ENCODE data around the gene KRT6A. TPM values are rescaled to one million over a fixed set of nuclear protein-coding genes. Genes with fewer than 3 reads are reported as not detected.

Gene KRT6A
- total and polyA plus RNA-seq, 4 donors, result 0.02 to 0.05 TPM; not detected in 2

GRCh38 chr12:52525661-52526499 is 32.8 kb upstream of the KRT6A start:
- peak; percentile 24 for DNase-seq (ENCODE audit: low spot score)
- H3K27me3 ChIP-seq (ENCODE audit: control insufficient read depth in 4 of 4, insufficient read depth in 4 of 4, low read length in 3 of 4), result no peaks in the 10 kb centered on the region
- no peak overlapping the region for H3K27ac ChIP-seq (ENCODE audit: low read depth in 1 of 2, low read length in 2 of 2)
- no peak overlapping the region for H3K9ac ChIP-seq (ENCODE audit: low read depth in 1 of 2, low read length in 2 of 2)
- TF ChIP-seq GABPA (IDR thresholded peaks at IDR 0.05 in 1 of 2, conservative IDR thresholded peaks at IDR 0.05 in 1 of 2) (no peak), SP1 (IDR thresholded peaks at IDR 0.05) (no peak), HNF4G (IDR thresholded peaks at IDR 0.05) (no peak), RXRA (IDR thresholded peaks at IDR 0.05) (no peak), FOXA1 (IDR thresholded peaks at IDR 0.05) (no peak), FOXA2 (IDR thresholded peaks at IDR 0.05) (no peak), HNF4A (conservative IDR thresholded peaks at IDR 0.05) (no peak), YY1 (IDR thresholded peaks at IDR 0.05) (no peak)
- TF ChIP-seq, protein P1, sequence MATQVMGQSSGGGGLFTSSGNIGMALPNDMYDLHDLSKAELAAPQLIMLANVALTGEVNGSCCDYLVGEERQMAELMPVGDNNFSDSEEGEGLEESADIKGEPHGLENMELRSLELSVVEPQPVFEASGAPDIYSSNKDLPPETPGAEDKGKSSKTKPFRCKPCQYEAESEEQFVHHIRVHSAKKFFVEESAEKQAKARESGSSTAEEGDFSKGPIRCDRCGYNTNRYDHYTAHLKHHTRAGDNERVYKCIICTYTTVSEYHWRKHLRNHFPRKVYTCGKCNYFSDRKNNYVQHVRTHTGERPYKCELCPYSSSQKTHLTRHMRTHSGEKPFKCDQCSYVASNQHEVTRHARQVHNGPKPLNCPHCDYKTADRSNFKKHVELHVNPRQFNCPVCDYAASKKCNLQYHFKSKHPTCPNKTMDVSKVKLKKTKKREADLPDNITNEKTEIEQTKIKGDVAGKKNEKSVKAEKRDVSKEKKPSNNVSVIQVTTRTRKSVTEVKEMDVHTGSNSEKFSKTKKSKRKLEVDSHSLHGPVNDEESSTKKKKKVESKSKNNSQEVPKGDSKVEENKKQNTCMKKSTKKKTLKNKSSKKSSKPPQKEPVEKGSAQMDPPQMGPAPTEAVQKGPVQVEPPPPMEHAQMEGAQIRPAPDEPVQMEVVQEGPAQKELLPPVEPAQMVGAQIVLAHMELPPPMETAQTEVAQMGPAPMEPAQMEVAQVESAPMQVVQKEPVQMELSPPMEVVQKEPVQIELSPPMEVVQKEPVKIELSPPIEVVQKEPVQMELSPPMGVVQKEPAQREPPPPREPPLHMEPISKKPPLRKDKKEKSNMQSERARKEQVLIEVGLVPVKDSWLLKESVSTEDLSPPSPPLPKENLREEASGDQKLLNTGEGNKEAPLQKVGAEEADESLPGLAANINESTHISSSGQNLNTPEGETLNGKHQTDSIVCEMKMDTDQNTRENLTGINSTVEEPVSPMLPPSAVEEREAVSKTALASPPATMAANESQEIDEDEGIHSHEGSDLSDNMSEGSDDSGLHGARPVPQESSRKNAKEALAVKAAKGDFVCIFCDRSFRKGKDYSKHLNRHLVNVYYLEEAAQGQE (IDR thresholded peaks at IDR 0.05), result no peak
- TF ChIP-seq, protein P2, sequence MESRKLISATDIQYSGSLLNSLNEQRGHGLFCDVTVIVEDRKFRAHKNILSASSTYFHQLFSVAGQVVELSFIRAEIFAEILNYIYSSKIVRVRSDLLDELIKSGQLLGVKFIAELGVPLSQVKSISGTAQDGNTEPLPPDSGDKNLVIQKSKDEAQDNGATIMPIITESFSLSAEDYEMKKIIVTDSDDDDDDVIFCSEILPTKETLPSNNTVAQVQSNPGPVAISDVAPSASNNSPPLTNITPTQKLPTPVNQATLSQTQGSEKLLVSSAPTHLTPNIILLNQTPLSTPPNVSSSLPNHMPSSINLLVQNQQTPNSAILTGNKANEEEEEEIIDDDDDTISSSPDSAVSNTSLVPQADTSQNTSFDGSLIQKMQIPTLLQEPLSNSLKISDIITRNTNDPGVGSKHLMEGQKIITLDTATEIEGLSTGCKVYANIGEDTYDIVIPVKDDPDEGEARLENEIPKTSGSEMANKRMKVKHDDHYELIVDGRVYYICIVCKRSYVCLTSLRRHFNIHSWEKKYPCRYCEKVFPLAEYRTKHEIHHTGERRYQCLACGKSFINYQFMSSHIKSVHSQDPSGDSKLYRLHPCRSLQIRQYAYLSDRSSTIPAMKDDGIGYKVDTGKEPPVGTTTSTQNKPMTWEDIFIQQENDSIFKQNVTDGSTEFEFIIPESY (IDR thresholded peaks at IDR 0.05), result no peak
- H3K9me3 ChIP-seq (ENCODE audit: control insufficient read depth in 4 of 4, low read length in 3 of 4), result no peaks in the 10 kb centered on the region
- H3K4me3 ChIP-seq (ENCODE audit: low read depth in 1 of 3, low read length in 3 of 3), result no peak overlapping the region
- 84% methylated on average over 13 of the region's 13 CpGs for WGBS
- no peaks in the 10 kb centered on the region for H3K36me3 ChIP-seq (ENCODE audit: control insufficient read depth in 4 of 4, insufficient read depth in 3 of 4, low read depth in 1 of 4, low read length in 3 of 4)
- H3K4me1 ChIP-seq (ENCODE audit: control insufficient read depth in 4 of 4, insufficient read depth in 4 of 4, low read length in 3 of 4), result no peaks in the 10 kb centered on the region

DNA sequence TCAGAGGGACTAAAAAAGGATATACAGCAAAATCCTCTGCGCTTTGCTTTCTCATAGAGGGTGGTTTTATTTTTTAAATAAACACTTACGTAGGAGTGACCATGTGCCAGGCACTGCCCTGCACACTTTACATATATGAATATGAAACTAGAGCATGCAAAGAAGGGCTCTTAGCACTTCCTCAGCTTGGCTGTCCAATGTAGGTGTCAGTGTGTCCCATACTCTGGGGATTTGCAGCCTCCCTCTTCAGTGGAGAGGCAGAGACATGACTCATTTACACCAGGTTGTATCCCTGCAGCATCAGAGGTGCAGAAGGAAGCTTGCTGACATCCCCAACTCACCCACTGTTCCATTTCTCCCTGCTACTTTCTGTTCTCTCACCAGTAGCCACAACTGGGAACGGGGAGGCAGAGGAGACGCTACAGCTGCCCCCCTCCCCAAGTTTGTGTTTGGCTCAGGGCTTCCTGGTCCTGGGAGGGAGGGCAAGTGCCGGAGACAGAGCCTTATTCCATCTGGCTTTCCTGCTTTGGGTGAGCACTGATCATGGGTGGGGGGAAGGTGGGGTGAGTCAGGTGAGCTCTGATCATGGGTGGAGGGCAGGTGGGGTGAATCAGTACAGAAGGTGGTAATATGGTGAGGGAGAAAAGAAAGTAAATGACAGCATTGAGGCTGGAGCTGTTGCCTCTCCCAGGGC is 32.0 kb upstream of the KRT6A start:
- Histone ChIP-seq H3K4me3 (ENCODE audit: low read depth in 1 of 3, low read length in 3 of 3) (no peak overlapping the region), H3K4me1 (ENCODE audit: control insufficient read depth in 4 of 4, insufficient read depth in 4 of 4, low read length in 3 of 4) (no peaks in the 10 kb centered on the region), H3K36me3 (ENCODE audit: control insufficient read depth in 4 of 4, insufficient read depth in 3 of 4, low read depth in 1 of 4, low read length in 3 of 4) (no peaks in the 10 kb centered on the region), H3K9ac (ENCODE audit: low read depth in 1 of 2, low read length in 2 of 2) (no peak overlapping the region), H3K9me3 (ENCODE audit: control insufficient read depth in 4 of 4, low read length in 3 of 4) (no peaks in the 10 kb centered on the region), H3K27ac (ENCODE audit: low read depth in 1 of 2, low read length in 2 of 2) (no peak overlapping the region), H3K27me3 (ENCODE audit: control insufficient read depth in 4 of 4, insufficient read depth in 4 of 4, low read length in 3 of 4) (no peaks in the 10 kb centered on the region)
- 87% methylated on average over 5 of the region's 5 CpGs for WGBS
- peak; percentile 20 for DNase-seq (ENCODE audit: low spot score)
- TF ChIP-seq RAD21 (IDR thresholded peaks at IDR 0.05) (no peak), TAF1 (conservative IDR thresholded peaks at IDR 0.05) (no peak), YY1 (IDR thresholded peaks at IDR 0.05) (no peak), SP1 (IDR thresholded peaks at IDR 0.05) (no peak), EGR1 (IDR thresholded peaks at IDR 0.05; ENCODE audit: low read depth in 2 of 2) (no peak), HNF4G (IDR thresholded peaks at IDR 0.05) (no peak)
- TF ChIP-seq, protein P2 (IDR thresholded peaks at IDR 0.05), result no peak
- TF ChIP-seq, protein P3, sequence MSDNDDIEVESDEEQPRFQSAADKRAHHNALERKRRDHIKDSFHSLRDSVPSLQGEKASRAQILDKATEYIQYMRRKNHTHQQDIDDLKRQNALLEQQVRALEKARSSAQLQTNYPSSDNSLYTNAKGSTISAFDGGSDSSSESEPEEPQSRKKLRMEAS (IDR thresholded peaks at IDR 0.05), result no peak
- TF ChIP-seq, protein P1 (IDR thresholded peaks at IDR 0.05), result no peak
- TF ChIP-seq, protein P4, sequence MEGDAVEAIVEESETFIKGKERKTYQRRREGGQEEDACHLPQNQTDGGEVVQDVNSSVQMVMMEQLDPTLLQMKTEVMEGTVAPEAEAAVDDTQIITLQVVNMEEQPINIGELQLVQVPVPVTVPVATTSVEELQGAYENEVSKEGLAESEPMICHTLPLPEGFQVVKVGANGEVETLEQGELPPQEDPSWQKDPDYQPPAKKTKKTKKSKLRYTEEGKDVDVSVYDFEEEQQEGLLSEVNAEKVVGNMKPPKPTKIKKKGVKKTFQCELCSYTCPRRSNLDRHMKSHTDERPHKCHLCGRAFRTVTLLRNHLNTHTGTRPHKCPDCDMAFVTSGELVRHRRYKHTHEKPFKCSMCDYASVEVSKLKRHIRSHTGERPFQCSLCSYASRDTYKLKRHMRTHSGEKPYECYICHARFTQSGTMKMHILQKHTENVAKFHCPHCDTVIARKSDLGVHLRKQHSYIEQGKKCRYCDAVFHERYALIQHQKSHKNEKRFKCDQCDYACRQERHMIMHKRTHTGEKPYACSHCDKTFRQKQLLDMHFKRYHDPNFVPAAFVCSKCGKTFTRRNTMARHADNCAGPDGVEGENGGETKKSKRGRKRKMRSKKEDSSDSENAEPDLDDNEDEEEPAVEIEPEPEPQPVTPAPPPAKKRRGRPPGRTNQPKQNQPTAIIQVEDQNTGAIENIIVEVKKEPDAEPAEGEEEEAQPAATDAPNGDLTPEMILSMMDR (IDR thresholded peaks at IDR 0.05; ENCODE audit: low read depth, low read length, missing input control), result no peak
